Stimulated activated CD4-positive, alpha-beta T cell treated with anti-CD3 and anti-CD28 coated beads, Interleukin-1b, Interleukin-23, amount 100 ng/mL, for 4 hours (primary cell): ENCODE data around the gene PRKCZ.

Source experiments
- DNase-seq, 2 donors: peaks; one replicate each; pipeline ENCODE4 v3.0.0-alpha.2; 2020; ENCODE audit warnings: low read depth in 2 of 2

Gene PRKCZ

DNA sequence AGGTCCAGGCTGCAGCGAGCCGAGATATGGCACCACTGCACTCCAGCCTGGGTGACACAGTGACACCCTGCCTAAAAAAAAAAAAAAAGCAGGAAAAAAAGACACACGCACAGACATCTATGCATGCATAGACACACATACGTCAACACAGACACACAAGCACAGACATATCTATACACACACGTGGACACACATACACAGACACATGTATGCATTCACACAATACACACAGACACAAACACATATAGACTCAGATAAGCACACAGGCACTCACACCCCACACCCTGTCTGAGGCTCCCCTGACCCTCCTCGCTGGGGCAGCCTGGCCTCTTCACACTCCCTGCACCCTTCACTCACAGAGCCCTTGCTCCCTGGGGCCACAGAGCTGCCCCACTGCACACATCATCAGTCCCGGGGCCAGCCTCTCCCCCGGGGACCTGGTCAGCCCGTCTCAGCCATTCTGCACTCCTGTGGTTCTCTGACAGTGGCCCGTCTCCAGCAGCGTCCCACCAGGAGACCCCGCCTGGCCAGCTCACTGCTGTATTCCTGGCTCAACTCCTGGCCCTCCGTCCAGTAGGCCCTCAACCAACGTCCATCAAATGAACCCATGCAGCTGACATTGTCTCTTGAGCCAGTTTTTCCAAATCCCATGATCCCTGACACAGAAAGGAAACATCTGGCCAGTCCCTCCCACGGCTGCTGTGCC, 4.6 kb upstream of the PRKCZ start:
- no peak for DNase-seq

DNA sequence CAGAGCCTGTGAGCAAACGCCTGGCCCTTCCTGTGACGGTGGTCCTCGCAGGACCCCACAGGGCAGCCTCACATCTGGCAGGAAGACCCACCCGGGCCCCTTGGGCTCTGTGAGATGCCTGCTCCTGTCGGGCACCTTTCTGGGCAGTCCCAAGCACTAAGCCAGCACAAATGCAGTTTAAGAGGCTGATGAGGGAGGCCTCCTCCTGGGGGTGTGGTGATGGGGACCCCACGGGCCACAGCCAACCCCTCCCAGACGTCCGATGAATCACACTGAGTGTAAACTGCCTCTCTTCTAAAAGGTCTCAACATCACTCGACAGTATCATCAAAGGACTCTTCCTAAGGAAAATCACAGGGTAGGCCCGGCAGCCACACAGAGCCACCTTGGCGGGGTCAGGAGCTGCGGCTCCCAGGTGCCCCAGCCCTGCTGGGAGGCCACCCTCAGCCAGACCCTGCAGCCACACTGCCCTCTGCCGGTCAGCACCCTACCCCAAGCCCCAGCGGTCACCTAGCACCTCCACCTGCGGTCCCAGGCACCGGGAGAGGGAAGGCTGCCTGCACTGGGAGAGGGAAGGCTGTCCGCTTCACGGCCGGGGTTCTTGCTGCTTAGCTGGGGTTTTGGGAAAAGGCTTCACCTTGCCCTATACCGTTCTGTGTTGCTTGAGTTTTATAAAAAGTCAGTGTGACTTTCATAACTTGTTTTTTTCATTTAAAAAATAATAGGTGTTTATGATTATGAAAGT, 3.9 kb upstream of the PRKCZ start:
- DNase-seq = peak in 1 of 2 donors; percentile 45

DNA sequence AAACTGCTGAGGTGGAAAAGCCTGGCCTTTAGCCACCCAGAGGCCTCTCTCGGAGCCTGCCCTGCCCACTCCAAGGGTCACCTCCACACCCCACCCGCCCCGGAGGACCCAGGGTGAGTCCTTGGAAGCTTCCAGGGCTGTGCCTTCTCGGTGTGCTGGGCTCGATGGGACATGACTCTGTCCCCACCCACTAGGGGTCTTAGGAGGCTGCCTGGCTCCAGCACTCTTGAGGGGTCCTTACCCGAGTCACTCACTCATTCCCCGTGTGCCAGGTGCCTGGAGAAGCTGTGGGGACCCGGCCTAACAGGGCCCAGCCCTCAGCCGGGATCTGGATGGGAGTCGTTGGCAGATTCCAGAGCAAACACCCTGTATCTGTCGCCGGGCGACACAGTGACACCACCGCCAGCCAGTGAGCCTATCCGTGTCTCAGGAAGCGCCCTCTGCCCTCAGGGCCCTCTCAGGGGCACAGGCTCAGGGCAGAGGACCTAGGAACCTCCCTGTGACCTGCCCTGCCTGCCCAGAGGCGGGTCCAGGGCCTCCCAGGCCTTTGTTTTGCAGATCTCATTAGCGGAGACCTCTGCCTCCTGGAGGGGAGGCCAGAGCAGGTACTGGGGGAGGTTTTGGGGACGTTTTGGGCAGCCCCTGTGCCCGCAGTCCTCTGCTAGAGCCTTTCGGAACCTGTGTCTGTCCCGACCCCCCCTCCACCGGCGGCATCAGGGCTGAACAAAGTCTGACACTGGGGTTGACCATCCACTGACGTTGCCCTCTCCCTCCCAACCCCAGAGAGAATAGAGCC, 3.1 kb upstream of the PRKCZ start:
- no peak for DNase-seq

DNA sequence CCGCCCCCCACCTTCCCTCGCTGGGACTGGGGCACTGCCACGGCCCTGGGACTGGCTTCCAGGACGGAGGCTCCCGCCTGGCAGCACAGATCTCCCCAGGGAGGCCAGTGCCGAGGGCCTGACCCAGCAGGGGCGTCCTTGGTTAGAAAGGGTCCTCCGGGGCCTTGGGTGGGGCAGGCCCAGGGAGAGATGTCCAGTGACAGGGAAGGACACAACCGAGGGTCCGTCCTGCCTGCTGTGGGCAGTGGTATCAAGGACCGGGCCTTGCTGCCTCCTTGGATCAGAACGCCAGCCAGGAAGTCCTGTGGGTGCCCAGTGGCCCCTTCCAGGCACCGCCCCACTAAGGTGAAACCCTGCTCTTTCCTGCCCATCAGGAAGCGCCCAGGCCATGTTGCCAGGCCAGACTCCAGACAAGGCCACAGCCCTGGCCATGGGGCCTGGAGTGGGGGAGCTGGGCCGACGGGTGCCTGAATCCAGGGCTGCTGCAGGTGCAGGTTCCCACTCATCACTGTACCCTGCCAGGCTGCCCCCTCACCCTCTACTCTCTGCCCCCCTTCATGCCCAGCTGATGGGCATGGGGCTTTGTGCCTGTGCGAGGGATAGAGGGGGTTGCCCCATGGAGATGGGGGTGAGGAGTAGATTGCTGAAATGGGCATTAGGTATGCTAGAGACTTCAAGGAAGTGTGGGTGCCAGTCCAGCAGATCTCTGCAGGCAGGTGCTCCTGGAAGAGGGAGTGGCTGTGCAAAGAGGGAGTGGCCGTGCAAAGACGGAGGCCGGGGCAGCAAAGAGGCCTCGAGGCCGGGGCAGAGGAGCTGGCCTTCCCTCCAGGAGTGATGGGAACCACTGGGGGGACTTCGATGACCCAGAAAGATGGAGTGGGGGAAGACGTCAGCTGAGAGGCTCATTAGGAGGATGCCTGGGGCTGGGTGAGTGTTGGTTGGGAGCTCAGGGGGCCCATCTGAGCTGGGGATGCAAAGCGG, 2.2 kb upstream of the PRKCZ start:
- no peak for DNase-seq

DNA sequence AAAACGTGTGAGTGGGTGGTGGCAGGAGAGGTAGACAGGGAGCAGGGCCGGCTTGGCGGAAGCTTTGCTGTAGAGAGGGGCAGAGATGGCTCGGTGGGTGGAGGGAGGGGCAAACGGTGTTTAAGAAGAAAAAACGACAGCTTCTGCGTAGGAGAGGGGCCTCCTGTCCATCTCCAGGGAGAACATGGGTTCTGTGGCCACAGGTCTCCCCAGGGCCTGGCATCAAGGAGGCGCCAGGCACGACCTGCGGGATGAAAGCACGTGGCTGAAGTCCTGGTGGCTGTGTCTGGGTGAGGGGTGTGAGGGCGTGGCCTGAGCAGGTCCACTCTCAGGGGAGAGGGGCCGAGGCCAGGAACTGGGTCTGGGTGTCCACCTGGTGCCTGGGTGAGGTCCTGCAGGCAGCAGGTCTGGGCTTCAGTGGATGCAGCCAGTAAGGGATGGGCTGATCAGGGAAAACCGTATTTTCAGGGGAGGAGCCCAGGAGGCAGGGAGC, 940 bp upstream of the PRKCZ start:
- no peak for DNase-seq

DNA sequence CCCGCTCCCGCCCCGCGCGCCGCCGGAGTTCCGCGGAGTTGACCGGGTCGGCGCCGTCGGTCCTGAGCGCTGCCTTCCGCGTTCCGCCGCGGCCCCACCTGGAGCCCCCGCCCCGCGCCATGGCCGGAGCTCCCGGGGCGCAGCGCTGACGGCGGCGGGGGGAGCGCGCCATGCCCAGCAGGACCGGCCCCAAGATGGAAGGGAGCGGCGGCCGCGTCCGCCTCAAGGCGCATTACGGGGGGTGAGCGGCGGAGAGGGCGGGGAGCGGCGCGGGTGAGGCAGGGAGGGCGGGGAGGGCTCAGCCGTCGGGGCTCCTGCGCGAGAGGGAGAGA, 216 bp downstream of the PRKCZ start:
- no peak for DNase-seq

DNA sequence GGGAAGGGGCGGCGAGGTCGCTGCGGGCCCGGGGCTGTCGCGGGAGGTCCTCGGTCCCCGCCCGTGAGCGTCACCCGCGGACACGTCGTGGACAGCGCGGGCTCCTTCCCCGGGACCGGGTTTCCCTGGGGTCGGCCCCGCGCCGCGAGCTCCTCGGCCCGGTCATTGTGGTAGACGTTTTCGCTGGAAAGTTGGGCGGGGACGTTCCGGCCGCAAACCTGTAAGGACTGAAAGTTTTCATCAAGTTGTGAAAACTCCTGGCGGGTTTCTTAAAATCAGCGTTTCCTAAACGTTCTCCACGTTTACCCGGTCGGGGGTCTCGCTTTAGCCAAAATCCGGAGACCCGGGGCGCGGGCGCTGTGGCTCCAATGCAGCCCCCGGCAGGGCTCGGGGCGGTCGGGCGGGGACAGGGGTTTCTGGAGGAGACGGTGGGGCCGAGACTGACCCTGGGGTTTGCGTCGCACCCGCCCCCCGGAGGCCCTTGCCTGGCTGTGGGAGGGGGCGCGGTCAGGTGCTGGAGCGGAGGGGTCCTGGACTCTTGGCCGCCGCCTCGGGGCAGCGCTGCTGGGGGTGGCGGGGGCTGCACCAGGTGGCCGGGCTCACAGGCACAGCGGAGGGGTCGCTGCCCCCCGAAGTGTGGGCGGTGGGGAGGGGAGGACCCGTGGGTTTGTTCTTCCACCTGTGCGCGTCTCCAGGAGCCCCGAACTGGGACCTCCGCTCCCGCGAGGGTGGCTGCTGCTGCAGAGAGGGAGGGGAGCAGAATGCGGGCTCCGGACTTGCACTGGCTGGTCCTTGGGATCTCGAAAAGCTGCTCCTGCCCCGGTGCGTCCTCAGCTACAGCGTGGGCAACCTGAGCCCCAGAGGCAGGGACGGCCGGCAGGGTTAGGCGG, 827 bp downstream of the PRKCZ start:
- DNase-seq = no peak

DNA sequence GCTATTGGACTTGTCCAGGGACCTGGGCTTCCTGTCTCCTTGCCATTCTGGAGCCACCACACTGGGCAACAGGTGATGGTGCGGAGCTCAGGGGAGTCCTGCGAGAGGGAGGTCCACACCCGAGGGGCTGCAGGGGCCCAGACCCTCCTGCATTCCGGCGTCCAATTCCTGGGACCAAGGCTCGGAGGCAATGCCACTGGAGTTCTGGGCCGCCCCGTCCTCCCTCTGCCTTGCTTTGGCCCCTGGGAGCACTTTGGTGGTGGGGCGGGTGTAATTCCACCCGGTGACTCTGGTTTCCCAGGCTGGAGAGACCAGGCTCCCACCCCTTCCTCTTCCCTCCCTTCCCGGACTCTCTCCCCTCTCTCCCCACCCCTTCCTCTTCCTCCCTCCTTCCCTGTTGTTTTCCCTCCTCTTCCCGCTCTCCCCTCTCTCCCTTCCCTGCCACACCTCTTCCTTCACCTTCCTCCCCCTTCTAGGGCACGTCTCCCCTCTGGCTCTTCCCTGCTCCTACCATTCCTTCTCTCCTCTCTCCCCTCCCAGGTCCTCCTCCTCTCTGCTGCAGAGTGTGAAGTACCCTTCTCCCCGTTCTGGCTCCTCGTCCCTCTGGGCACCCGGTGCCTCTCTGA, 2.0 kb downstream of the PRKCZ start:
- no peak for DNase-seq

DNA sequence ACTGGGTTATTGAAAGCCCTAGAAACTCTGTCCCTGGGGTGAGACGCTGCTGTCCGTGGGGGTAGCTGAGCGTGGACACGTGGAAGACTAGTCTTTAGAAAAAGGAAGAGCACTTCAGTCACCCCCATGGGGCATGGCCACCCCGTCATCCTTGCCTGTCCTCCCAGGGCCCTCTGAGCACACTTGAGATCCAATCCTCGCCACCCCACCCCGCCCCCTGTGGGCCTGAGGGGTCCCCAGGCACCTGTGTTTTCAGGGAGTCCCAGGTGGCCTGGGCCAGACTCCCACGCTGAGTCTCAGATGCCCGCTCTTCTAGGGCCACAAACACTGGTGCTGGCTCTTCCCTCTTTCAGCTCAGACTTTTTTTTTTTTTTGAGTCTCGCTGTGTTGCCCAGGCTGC, 2.5 kb downstream of the PRKCZ start:
- no peak for DNase-seq

DNA sequence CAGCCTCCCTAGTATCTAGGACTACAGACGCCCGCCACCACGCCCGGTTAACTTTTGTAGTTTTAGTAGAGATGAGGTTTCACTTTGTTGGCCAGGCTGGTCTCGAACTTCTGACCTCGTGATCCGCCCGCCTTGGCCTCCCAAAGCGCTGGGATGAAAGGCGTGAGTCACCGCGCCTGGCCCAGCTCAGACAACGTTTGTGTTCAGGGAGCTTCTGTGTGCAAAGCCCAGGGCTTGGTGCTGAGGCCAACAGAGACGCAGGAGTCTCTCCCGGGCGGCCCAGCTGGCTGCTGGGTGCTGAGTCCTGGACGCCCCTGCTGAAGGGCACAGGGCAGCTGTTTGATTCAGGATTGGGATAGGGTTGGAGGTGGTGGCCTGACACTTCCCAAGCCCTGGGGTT, 3.0 kb downstream of the PRKCZ start:
- no peak for DNase-seq

DNA sequence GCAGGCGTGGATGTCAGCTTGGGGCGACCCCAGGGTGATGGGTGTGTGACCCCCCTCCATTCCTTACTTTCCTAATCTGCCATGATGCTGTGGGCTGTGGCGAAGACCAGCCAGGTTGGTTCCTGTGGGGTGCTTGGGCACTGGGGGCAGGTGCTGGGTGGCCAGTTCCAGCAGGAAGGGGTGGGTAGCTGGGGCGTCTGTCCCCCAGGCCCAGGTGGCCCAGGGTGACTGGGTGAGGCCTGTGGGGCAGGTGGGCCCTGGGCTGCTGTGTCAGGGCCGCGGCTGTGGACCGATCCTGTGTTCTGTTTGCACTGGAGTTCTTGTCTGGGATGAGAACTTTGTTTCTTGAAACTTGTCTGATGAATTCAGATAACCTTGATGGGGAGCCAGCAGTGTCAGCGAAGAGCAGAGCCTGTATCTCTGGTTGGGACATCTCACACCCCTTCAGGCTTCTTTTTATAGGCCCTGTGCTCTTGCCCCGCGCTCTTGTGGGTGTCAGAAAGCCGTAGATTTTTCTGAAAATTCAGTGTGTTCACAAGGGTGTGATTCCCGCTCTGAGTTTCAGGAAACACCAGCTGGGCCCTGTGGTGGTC, 3.7 kb downstream of the PRKCZ start:
- DNase-seq = no peak

DNA sequence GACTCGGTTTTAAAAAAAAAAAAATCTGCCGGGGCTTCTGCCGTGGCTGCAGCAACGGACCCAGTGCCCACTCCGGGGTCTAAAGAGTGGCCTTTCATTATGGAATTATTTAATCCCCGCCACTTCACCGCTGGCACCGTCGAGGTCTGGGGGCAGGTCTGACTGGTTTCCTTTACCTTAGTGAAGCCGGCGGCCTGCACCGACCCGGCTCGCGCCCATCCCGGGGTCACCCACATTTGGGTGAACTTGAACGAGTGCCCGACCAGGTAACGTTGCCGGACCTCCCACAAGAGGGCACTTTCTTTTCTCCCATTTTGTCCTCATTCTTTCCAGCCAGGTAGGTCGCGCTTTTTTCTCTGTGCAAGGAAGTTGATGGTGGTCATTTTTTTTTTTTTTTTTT, 4.3 kb downstream of the PRKCZ start:
- DNase-seq = no peak

DNA sequence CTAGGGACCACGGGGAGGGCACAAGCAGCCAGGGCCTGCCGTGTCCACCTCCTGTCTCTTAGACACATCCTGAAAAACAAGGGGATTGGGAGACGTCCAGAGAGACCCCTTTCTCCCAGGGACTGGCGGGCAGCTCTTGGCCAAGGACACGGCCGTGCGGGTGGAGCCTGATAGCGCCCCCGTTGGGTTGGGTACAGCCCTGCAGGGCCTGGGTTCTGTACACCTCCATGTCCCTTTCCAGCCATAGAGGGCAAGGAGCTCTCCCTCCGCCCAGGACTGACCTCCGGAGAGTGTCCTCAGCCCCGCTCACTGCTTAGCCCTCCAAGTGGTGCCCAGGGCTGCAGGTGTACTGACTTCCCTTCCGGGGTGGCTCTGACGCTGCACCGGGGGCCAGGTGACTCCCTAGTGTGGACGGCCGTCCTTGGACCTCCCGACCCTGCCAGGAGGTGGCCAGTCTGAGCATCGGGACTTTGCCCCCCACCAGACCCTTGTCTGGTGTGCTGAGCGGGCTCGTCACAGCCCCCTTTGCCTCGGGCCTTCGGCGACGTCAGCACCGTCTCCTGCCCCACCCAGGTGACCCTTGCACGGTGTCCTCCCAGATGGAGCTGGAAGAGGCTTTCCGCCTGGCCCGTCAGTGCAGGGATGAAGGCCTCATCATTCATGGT, 5.8 kb downstream of the PRKCZ start:
- DNase-seq = no peak

DNA sequence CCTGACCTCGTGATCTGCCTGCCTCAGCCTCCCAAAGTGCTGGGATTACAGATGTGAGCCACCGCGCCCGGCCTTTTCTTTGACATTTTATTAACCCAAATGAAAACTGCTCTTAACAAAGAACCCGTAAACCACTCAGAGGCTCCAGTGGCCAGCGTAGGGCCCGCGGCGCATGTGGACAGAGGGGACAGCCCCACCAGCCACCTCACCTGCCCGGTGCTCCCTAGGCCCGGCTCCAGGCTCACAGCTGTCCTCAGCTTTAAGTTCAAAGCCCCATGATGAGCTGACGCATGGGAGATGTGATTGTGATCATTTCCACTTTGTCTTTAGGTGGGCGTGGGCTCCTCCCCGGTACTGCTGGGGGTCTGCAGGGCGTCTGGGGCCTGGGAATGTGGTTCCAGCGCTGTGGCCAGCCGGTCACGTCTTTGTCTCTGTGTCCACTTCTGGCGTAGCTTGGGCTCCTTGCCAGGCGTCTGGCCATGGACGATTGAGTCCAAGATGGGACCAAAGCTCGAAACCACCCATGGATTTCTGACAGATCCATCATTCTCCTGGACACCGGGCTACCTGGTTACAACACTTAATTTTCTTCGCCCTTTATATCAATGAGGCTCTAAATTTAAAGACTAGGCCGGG, 6.9 kb downstream of the PRKCZ start:
- DNase-seq = no peak

DNA sequence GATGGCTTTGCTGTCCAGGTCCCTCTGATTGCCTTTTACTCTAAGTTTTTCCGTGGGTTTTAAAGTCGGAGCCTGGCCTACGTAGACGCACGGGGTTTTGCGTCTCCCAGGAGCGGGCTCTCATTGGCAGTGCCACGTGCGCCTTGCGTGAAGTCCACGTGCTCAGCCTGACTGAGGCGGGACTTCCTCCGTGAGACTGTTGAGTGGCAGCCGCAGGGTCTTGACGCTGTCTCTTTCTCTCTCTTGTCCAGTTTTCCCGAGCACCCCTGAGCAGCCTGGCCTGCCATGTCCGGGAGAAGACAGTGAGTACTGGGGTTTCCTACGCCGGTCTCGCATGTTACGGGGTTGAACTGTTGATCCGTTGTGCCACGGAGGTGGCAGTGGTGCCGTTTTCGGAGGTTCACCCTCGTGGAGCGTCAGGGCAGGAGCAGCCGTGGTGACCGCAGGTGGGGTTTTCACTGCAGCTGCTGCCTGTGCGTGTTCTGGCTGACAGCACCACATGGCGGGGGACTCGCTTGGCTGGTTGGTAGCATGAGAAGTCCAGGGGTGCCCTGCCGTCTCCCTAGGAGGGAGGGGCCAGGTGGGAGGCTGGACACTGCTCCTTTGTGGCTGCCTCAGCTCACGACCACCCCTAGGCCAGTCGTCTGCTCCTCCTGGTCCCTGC, 9.2 kb downstream of the PRKCZ start:
- DNase-seq = no peak

DNA sequence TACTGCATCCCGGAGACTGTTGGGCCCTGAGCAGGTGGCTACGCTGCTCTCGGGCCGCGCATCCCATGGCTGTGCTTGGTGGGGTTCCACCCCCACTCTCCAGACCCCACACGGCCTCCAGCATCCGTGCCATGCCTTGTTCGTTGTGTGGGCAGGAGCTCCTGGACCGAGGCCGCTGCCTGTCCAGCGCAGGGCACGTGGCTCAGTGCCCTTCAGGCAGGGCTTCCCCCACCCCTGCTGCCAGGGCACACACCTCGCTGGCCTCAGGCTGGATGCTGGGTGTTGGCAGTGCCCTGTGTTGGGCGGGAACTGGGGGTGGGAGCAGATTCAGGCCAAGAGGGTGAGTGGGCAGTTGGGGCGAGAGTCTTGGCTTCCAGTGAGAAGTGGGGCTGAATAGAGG, 9.9 kb downstream of the PRKCZ start:
- DNase-seq = no peak

DNA sequence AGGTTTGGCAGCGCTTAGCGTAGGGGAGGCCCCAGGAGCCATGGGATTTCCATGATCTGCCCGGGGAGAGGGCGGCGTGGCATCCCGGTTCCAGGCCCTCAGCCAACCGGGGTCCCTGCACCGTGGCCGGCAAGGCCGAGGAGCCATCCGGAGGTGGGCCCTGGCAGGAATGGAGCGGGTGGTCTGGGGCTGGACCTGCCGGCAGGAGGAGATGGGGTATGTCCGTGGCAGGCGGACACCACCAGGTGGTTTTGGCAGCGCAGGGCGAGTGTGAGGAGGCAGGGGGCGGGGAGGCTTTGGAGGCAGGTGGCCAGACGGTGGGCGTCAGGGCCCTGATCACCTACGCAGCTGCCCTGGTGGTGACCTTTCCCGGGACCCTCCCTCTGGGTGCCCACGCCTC, 10.3 kb downstream of the PRKCZ start:
- no peak for DNase-seq
